HepG2 (cell line): ENCODE measurements around the gene ZNF652. TPM values are rescaled to one million over a fixed set of nuclear protein-coding genes. Genes with fewer than 3 reads are reported as not detected.

Experiments used
- ATAC-seq: fragments of 200-7000 bp; cut with Tn5 transposase; 3 replicates; pipeline ENCODE4 v1.9.1; 2020; ENCODE audit warnings: mild to moderate bottlenecking, moderate library complexity
- BruUV-seq: library from RNA; stranded (reverse); fragments of 400-500 nt; replicated peaks from 2 replicates; lab custom pipeline; 2021; lab: Mats Ljungman, UMichigan
- CTCF ChIA-PET: fragments of 300-600 bp; formaldehyde crosslinking; extraction: SDS; loops from one replicate; lab custom pipeline; 2021; ENCODE audit warnings: low total read pairs, inconsistent platforms, low intra/inter-chr PET ratio; lab: Yijun Ruan, JAX
- POLR2A ChIA-PET: fragments of 350-600 bp; sonication (Branson Sonifier 250); formaldehyde crosslinking; loops from one replicate; lab custom pipeline; 2020; ENCODE audit warnings: antibody characterized with exemption, inconsistent platforms; lab: Yijun Ruan, JAX
- DNase-seq: peaks from one replicate; pipeline ENCODE4 v3.0.0-alpha.2; 2015; ENCODE audit warnings: low spot score
- FAIRE-seq: peaks from 3 replicates; lab custom pipeline; 2011; peaks lifted over from hg19 to GRCh38; lab: Jason Lieb, UNC
- H2AFZ ChIP-seq: one replicate; pipeline ENCODE4 v1.6.1; 2011; ENCODE audit warnings: low read length, inconsistent platforms
- H3K27ac ChIP-seq: fragments of 300-600 bp; 3 replicates; pipeline ENCODE4 v1.8.0; 2011; ENCODE audit warnings: mixed run types, mild to moderate bottlenecking, mixed read lengths, low read length, inconsistent platforms; ENCODE audit not compliant: insufficient read depth; ENCODE audit errors: extremely low read length
- H3K27me3 ChIP-seq, 2 experiments: fragments of 200-600 bp in 1 of 2; 2 replicates in 1 of 2; 3 replicates in 1 of 2; pipeline versions ENCODE4 v1.6.0 to v1.8.0; 2011; ENCODE audit warnings: low read length in 2 of 2, mild to moderate bottlenecking in 2 of 2, moderate library complexity in 2 of 2, inconsistent platforms in 1 of 2; ENCODE audit not compliant: insufficient read depth in 2 of 2, control insufficient read depth in 1 of 2
- H3K36me3 ChIP-seq, 2 experiments: fragments of 200-600 bp in 1 of 2; replicated peaks in 1 of 2; 2 replicates in 1 of 2; 3 replicates in 1 of 2; pipeline versions ENCODE4 v1.5.1 to v1.8.0; 2011; ENCODE audit warnings: low read length in 2 of 2, inconsistent platforms in 1 of 2; ENCODE audit not compliant: insufficient read depth in 2 of 2, control insufficient read depth in 1 of 2
- H3K4me1 ChIP-seq: 2 replicates; pipeline ENCODE4 v1.5.1; 2012; ENCODE audit warnings: low read length, inconsistent platforms; ENCODE audit not compliant: insufficient read depth
- H3K4me2 ChIP-seq: 2 replicates; pipeline ENCODE4 v1.6.0; 2011; ENCODE audit warnings: low read depth, low read length, inconsistent platforms
- H3K4me3 ChIP-seq, 3 experiments: fragments of 200-600 bp in 1 of 3; sonication (generic), shearing (Covaris generic) in 1 of 3; replicated peaks in 1 of 3; 2 replicates each; pipeline ENCODE4 v1.5.1; 2011 to 2016; ENCODE audit warnings: low read length in 3 of 3, inconsistent platforms in 2 of 3, low read depth in 2 of 3, mild to moderate bottlenecking in 2 of 3, control low read depth in 1 of 3, mixed read lengths in 1 of 3; ENCODE audit not compliant: insufficient read depth in 1 of 3
- H3K79me2 ChIP-seq: one replicate; pipeline ENCODE4 v1.6.1; 2011; ENCODE audit warnings: low read length, inconsistent platforms; ENCODE audit not compliant: insufficient read depth
- H3K9ac ChIP-seq: 2 replicates; pipeline ENCODE4 v1.6.0; 2011; ENCODE audit warnings: mild to moderate bottlenecking, low read depth, low read length, inconsistent platforms; ENCODE audit not compliant: insufficient read depth
- H3K9me3 ChIP-seq: 2 replicates; pipeline ENCODE4 v1.5.1; 2012; ENCODE audit warnings: mild to moderate bottlenecking, low read length
- H4K20me1 ChIP-seq: 2 replicates; pipeline ENCODE4 v1.6.0; 2011; ENCODE audit warnings: inconsistent platforms, mild to moderate bottlenecking, low read length, moderate library complexity; ENCODE audit not compliant: insufficient read depth
- BRCA1 ChIP-seq: sonication (generic); formaldehyde crosslinking; IDR thresholded peaks from 2 replicates; pipeline ENCODE4 v1.4.0; 2020; ENCODE audit warnings: missing genetic modification reagents
- FIP1L1 ChIP-seq: fragments of 200-400 bp; formaldehyde crosslinking; IDR thresholded peaks from 2 replicates; pipeline ENCODE4 v1.6.1; 2018; ENCODE audit warnings: low read depth, mild to moderate bottlenecking, low read length, moderate library complexity, borderline replicate concordance; ENCODE audit not compliant: insufficient read depth
- HCFC1 ChIP-seq: fragments of 150-350 bp; IDR thresholded peaks from 2 replicates; pipeline ENCODE4 v1.6.1; 2014; ENCODE audit warnings: low read depth, low read length
- IRF2 ChIP-seq: IDR thresholded peaks from 2 replicates; pipeline ENCODE4 v1.6.1; 2018; ENCODE audit warnings: missing genetic modification reagents, missing compliant biosample characterization
- MTF1 ChIP-seq: sonication (generic); formaldehyde crosslinking; IDR thresholded peaks from 2 replicates; pipeline ENCODE4 v1.5.0; 2020; ENCODE audit warnings: missing genetic modification reagents
- POGZ ChIP-seq: sonication (generic); formaldehyde crosslinking; IDR thresholded peaks from 2 replicates; pipeline ENCODE4 v1.4.0; 2020; ENCODE audit warnings: mild to moderate bottlenecking, missing genetic modification reagents
- RBM39 ChIP-seq: fragments of 200-400 bp; formaldehyde crosslinking; IDR thresholded peaks from one replicate; pipeline ENCODE4 v1.6.1; 2018; ENCODE audit warnings: antibody characterized with exemption, mild to moderate bottlenecking, low read depth, low read length; ENCODE audit not compliant: poor library complexity, severe bottlenecking
- WIZ ChIP-seq: sonication (generic); formaldehyde crosslinking; IDR thresholded peaks from 2 replicates; pipeline ENCODE4 v1.5.1; 2020; ENCODE audit warnings: mild to moderate bottlenecking, missing genetic modification reagents
- ZBTB1 ChIP-seq: sonication (generic); formaldehyde crosslinking; IDR thresholded peaks from 2 replicates; pipeline ENCODE4 v1.4.0; 2020; ENCODE audit warnings: missing genetic modification reagents, borderline replicate concordance
- ZEB1 ChIP-seq: IDR thresholded peaks from 2 replicates; pipeline ENCODE4 v1.6.1; 2012; ENCODE audit warnings: mild to moderate bottlenecking, low read depth, inconsistent platforms; ENCODE audit not compliant: insufficient replicate concordance
- ZNF138 ChIP-seq: sonication (generic); formaldehyde crosslinking; IDR thresholded peaks from 2 replicates; pipeline ENCODE4 v1.5.0; 2020; ENCODE audit warnings: mild to moderate bottlenecking, low read depth, missing genetic modification reagents
- ZNF562 ChIP-seq: sonication (generic); formaldehyde crosslinking; IDR thresholded peaks from 2 replicates; pipeline ENCODE4 v1.8.0; 2022; ENCODE audit warnings: missing genetic modification reagents, borderline replicate concordance
- ZNF670 ChIP-seq: sonication (generic); formaldehyde crosslinking; IDR thresholded peaks from 2 replicates; pipeline ENCODE4 v1.8.0; 2022; ENCODE audit warnings: mild to moderate bottlenecking, missing genetic modification reagents, borderline replicate concordance
- WGBS: methylation state at CpG from one replicate; pipeline ENCODE4 v1.1.6; 2017; ENCODE audit warnings: low lambda C conversion rate; 5-methylcytosine and 5-hydroxymethylcytosine counted together
- in situ Hi-C: cut with HindIII; loops from 2 replicates; pipeline ENCODE4 v1.10.0; 2017; ENCODE audit warnings: low pct_unique_long_range_greater_than_20kb; ENCODE audit not compliant: extremely low pct_ligation_motif_present
- intact Hi-C: fragments of 100-400 bp; cut with micrococcal nuclease; formaldehyde crosslinking; loops from one replicate; pipeline ENCODE4 v1.10.0; 2022; ENCODE audit not compliant: unreplicated experiment
- polyA plus RNA-seq, 8 experiments: library from polyadenylated mRNA; depleted of rRNA in 3 of 8; stranded (reverse) in 7 of 8; unstranded in 1 of 8; fragments of >200 nt; fragmentation: Illumina TruSeq in 4 of 8; extraction: Trizol in 4 of 8; gene quantifications; 2 replicates each; pipeline versions ENCODE4 v1.2.1 to v1.2.3, GENCODE V29; 2011 to 2016; ENCODE audit warnings: low read depth in 4 of 8, missing spikeins in 1 of 8, mixed read lengths in 1 of 8; ENCODE audit not compliant: insufficient read depth in 1 of 8
- total RNA-seq, 5 experiments: library from RNA; depleted of rRNA; stranded (reverse); fragments of >200 nt; fragmentation: Illumina TruSeq; extraction: Trizol; gene quantifications; 2 replicates each; pipeline ENCODE4 v1.2.3, GENCODE V29; 2016; ENCODE audit warnings: low read depth in 1 of 5
- TF ChIP-seq, protein P1 (sequence below): sonication (generic); formaldehyde crosslinking; IDR thresholded peaks from 2 replicates; pipeline ENCODE4 v1.5.0; 2020; ENCODE audit warnings: mild to moderate bottlenecking, missing genetic modification reagents, borderline replicate concordance
- TF ChIP-seq, protein P2 (sequence below): sonication (generic); formaldehyde crosslinking; conservative IDR thresholded peaks from 2 replicates; pipeline ENCODE4 v1.8.0; 2022; ENCODE audit warnings: low read depth, missing genetic modification reagents

Gene ZNF652
- total and polyA plus RNA-seq, 2 of the 13 experiments (the other 11 are each of a cell fraction or from before 2014, with no cell fraction given), result 16.2 to 30.2 TPM

DNA sequence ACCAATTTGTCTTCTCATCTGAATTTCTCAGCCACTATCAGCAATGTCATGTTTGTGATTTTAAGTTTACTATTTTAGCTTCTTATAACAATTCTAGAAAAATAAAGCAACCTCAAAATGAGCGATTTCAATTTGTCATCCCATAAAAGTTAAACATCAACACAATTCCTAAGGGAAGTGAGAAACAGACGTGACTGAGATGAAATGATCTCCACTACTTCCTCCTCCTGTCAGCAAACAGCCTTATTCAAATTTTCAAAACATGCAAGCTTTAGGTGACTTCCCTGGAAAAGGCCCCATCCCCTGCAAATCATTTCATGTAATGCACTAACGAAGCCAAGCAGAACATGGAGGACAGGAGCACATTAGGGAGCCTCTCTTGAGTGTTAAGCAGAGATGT, 64.9 kb downstream of the ZNF652 start:
- CTCF ChIA-PET, result no interaction called here
- no peak overlapping the region for H3K4me3 ChIP-seq

DNA sequence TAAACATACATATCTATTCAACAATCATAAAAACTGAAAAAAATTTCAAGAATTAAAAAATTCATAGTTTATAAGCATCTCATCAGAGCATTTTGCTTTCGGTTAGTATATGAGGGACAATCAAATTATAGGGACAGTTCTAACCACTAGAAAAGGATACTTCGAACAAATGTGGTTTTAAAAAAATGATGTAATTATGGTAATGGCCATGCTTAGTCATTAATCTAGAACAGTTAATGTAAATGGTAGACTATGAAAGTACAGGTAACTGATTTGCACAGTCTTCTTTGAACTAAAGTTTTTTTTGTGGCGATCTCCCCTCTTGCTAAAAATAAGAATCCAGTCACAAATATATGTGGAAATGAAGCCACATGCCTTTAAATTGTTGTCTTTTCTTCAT, 67.9 kb downstream of the ZNF652 start:
- no peak for DNase-seq
- H3K9ac ChIP-seq, result no peak overlapping the region
- intact Hi-C loops, result no loop called here
- 94% methylated on average over 3 of the region's 3 CpGs for WGBS
- in situ Hi-C loops, result no loop called here
- H4K20me1 ChIP-seq, result no peaks in the 10 kb centered on the region
- H3K27me3 ChIP-seq, result no peaks in the 10 kb centered on the region
- ChIA-PET CTCF (no interaction called here), POLR2A (no interaction called here)
- peaks cover 2 to 23% of the 10 kb centered on the region in 2 experiments; a peak in 4 of 5 replicates for H3K36me3 ChIP-seq
- no peaks in the 10 kb centered on the region for H3K4me1 ChIP-seq
- no peak overlapping the region for H2AFZ ChIP-seq
- no peak overlapping the region for H3K4me2 ChIP-seq
- no TSS peak for BruUV-seq
- H3K79me2 ChIP-seq, result no peaks in the 10 kb centered on the region
- no peak for FAIRE-seq
- H3K9me3 ChIP-seq, result no peaks in the 10 kb centered on the region
- no peak overlapping the region for H3K27ac ChIP-seq
- H3K4me3 ChIP-seq, result no peak overlapping the region
- ATAC-seq, result no peak
- TF ChIP-seq, protein P1, sequence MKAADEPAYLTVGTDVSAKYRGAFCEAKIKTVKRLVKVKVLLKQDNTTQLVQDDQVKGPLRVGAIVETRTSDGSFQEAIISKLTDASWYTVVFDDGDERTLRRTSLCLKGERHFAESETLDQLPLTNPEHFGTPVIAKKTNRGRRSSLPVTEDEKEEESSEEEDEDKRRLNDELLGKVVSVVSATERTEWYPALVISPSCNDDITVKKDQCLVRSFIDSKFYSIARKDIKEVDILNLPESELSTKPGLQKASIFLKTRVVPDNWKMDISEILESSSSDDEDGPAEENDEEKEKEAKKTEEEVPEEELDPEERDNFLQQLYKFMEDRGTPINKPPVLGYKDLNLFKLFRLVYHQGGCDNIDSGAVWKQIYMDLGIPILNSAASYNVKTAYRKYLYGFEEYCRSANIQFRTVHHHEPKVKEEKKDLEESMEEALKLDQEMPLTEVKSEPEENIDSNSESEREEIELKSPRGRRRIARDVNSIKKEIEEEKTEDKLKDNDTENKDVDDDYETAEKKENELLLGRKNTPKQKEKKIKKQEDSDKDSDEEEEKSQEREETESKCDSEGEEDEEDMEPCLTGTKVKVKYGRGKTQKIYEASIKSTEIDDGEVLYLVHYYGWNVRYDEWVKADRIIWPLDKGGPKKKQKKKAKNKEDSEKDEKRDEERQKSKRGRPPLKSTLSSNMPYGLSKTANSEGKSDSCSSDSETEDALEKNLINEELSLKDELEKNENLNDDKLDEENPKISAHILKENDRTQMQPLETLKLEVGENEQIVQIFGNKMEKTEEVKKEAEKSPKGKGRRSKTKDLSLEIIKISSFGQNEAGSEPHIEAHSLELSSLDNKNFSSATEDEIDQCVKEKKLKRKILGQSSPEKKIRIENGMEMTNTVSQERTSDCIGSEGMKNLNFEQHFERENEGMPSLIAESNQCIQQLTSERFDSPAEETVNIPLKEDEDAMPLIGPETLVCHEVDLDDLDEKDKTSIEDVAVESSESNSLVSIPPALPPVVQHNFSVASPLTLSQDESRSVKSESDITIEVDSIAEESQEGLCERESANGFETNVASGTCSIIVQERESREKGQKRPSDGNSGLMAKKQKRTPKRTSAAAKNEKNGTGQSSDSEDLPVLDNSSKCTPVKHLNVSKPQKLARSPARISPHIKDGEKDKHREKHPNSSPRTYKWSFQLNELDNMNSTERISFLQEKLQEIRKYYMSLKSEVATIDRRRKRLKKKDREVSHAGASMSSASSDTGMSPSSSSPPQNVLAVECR, result no peak
- TF ChIP-seq ZNF562 (CRISPR knock-in tag), result no peak

More for the DNA sequence above, 64.9 kb downstream of the ZNF652 start:
- Histone ChIP-seq H3K9ac (no peak overlapping the region), H3K36me3 (peaks cover 3 to 23% of the 10 kb centered on the region in 2 experiments; a peak in 4 of 5 replicates), H3K27me3 (no peaks in the 10 kb centered on the region), H3K27ac (no peak overlapping the region), H3K4me1 (no peaks in the 10 kb centered on the region), H3K9me3 (no peaks in the 10 kb centered on the region), H3K4me2 (no peak overlapping the region), H4K20me1 (no peaks in the 10 kb centered on the region), H2AFZ (no peak overlapping the region), H3K79me2 (no peaks in the 10 kb centered on the region)
- TF ChIP-seq FIP1L1, result no peak
- TF ChIP-seq, protein P2, sequence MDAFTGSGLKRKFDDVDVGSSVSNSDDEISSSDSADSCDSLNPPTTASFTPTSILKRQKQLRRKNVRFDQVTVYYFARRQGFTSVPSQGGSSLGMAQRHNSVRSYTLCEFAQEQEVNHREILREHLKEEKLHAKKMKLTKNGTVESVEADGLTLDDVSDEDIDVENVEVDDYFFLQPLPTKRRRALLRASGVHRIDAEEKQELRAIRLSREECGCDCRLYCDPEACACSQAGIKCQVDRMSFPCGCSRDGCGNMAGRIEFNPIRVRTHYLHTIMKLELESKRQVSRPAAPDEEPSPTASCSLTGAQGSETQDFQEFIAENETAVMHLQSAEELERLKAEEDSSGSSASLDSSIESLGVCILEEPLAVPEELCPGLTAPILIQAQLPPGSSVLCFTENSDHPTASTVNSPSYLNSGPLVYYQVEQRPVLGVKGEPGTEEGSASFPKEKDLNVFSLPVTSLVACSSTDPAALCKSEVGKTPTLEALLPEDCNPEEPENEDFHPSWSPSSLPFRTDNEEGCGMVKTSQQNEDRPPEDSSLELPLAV (CRISPR knock-in tag), result no peak
- no peak for TF ChIP-seq ZBTB1 (CRISPR knock-in tag)
- TF ChIP-seq POGZ (CRISPR knock-in tag), result no peak
- no peak for TF ChIP-seq HCFC1
- TF ChIP-seq ZNF670 (CRISPR knock-in tag), result no peak
- TF ChIP-seq ZEB1, result no peak
- TF ChIP-seq BRCA1 (CRISPR knock-in tag), result no peak
- no peak for TF ChIP-seq WIZ (CRISPR knock-in tag)
- no peak for TF ChIP-seq IRF2
- no peak for TF ChIP-seq RBM39
- TF ChIP-seq ZNF138 (CRISPR knock-in tag), result no peak
- no peak for TF ChIP-seq MTF1 (CRISPR knock-in tag)
- no TSS peak for BruUV-seq
- ATAC-seq (no peak), DNase-seq (no peak), FAIRE-seq (no peak)
- in situ Hi-C loops, result no loop called here
- intact Hi-C loops, result no loop called here
- POLR2A ChIA-PET, result no interaction called here
- 92% methylated on average over 3 of the region's 3 CpGs for WGBS
